GM12864 (cell line): Measurements from ENCODE around the gene B9D2.
"Not testable (repeated sequence)": the region's sequence is repeated elsewhere in the genome, so short reads cannot be mapped to it uniquely, and the experiment has no call there.

ENCODE experiments used
- DNase-seq: peaks from one replicate; pipeline ENCODE4 v3.0.0-alpha.2; 2011; ENCODE audit warnings: low read depth
- H3K4me3 ChIP-seq: 2 replicates; pipeline ENCODE4 v1.5.1; 2011; ENCODE audit warnings: mild to moderate bottlenecking, low read depth, low read length, control low read depth
- TF ChIP-seq, protein P1 (sequence below): IDR thresholded peaks from 2 replicates; pipeline ENCODE4 v1.5.1; 2011; ENCODE audit warnings: low read depth, mild to moderate bottlenecking, moderate library complexity, low read length, control low read depth, inconsistent platforms; ENCODE audit errors: missing control alignments

Gene B9D2

DNA sequence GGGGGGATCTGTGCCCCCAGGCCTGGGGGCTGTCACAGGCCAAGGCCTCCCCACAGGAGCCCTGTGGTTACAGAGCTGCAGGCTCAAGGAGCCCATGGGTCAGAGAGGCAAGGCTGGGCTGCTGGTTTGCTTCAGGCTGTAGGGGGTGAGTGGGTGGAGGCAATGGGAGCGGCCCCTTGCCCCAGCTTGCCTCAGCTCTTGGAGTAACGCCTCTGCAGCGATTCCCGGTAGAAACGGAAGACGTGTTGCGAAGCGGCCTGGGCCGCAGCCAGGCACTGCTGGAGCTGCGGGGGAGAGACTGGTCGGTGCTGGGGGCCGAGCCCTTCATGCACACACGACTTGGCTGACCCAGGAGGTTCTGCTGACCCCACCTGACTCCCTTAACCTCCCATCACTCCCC, 22.5 kb upstream of the B9D2 start:
- no peak for DNase-seq
- TF ChIP-seq, protein P1, sequence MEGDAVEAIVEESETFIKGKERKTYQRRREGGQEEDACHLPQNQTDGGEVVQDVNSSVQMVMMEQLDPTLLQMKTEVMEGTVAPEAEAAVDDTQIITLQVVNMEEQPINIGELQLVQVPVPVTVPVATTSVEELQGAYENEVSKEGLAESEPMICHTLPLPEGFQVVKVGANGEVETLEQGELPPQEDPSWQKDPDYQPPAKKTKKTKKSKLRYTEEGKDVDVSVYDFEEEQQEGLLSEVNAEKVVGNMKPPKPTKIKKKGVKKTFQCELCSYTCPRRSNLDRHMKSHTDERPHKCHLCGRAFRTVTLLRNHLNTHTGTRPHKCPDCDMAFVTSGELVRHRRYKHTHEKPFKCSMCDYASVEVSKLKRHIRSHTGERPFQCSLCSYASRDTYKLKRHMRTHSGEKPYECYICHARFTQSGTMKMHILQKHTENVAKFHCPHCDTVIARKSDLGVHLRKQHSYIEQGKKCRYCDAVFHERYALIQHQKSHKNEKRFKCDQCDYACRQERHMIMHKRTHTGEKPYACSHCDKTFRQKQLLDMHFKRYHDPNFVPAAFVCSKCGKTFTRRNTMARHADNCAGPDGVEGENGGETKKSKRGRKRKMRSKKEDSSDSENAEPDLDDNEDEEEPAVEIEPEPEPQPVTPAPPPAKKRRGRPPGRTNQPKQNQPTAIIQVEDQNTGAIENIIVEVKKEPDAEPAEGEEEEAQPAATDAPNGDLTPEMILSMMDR = no peak
- H3K4me3 ChIP-seq = no peak overlapping the region

DNA sequence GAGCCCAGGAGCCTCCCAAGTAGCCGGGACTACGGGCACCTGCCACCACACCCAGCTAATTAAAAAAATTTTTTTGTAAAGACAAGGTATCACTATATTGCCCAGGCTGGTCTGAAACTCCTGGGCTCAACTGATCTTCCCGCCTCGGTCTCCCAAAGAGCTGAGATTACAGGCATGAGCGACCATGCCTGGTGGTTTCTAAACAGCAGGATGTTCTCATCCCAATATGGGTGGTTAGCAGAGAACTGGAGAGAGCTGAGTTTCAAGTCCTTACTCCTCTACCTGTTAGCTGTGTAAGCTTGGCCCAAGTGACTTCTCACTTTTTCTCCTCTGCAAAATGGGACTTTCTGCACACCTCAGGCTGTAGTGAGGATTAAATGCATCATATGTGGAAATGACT, 20.4 kb upstream of the B9D2 start:
- no peak for DNase-seq
- no peak overlapping the region for H3K4me3 ChIP-seq
- TF ChIP-seq, protein P1 = no peak

DNA sequence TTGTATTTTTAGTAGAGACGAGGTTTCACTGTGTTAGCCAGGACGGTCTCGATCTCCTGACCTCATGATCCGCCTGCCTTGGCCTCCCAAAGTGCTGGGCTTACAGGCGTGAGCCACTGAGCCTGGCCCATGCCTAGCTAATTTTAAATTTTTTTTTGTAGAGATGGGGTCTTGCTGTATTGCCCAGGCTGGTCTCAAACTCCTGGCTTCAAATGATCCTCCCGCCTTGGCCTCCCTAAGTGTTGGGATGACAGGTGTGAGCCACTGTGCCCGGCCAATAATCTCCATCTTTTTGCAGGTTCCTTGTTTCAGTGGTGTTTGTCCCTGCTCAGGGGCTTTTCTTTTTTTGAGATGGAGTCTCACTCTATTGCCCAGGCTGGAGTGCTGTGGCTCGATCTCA, 17.6 kb upstream of the B9D2 start:
- DNase-seq, H3K4me3 ChIP-seq: not testable (repeated sequence)

DNA sequence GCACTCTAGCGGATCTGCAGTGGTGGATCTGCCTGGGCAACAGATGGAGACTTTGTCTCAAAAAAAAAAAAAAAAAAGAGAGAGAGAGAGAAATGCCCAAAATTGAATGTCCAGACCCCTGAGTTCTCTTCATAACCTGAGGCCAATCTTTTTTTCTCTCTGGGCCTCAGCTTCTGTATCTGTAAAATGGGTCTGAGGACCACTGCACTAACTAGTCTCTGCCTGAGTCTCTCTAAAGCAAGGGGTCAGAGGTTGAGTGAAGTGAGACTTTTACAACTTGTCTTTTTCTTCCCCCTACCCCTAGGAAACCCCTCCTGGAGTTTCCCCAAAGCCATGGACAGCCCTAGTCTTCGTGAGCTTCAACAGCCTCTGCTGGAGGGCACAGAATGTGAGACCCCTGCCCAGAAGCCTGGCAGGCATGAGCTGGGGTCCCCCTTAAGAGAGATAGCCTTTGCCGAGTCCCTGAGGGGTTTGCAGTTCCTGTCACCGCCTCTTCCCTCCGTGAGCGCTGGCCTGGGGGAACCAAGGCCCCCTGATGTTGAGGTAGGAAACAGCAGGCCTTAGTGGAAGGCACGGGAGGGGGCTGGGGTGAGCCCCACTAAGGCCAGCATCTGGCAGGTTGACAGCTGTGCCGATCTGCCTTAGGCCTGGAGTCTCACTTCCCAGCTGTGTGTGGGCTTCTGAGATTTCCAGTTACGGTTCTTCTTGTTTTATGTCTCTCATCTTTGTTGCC, 14.2 kb upstream of the B9D2 start:
- DNase-seq = no peak
- TF ChIP-seq, protein P1 = peak; percentile 77
- no peak overlapping the region for H3K4me3 ChIP-seq

DNA sequence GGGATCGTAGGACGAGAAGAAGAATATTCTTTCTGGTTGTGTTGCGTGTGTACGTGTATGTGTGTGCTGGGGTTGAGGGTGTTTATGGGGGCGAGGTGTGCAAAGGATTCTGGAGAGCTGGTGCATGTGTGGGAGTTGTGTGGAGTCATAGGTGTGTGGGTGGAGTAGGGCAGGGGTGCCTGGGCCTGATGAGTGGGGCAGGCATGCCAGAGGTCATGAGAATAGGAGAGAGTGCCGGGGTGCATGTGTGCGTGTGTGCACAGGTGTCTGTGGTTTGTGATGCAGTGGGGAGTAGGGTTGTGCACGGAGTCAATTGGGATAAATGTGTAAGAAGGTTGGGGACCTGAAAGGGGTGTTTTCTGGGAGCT, 13.0 kb upstream of the B9D2 start:
- TF ChIP-seq, protein P1 = no peak
- H3K4me3 ChIP-seq = peak overlapping the region; percentile 56; the same call in 1 of the 2 replicates
- DNase-seq = no peak

DNA sequence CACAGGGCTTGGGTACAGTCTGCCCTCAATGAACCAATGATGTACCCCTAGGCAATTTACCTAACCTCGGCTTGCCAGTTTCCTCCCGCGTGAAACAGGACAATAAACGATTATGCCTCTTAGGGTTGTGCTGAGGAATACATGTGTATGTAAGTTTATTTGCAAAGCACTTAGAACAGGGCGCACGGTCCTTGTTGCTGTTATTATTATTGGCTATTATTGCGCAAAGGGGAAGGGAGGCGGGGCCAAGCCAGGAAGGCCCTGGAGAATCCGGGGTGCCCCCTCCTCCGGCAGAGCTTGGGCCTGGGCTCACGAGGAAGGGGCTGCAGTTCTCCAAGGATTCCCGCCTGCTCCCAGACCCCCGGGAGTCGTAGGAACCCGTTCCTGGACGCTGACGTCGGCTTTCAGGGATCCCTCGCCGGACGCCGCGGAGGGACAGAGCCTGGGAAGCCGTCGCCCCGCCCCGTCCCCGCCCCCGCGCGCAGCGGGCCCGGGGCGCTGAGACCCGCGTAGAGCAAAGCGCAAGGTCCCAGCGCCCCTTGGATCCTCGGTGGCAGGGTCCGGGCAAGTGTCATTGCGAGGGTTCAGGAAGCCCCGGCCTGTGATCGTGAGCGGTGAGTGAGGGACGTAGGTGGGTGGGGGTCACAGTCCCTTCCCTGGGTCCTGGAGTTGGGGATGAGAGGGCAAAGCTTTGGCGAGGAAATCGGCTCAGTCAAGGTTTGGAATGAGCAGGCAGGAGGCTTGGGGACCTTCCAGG, 12.5 kb upstream of the B9D2 start, which contains the start of gene TMEM91:
Gene TMEM91 (plus strand): TSS at position 293 of the 757 bp plus-strand sequence. CDS start 1,777 bp downstream, outside the sequence.
- H3K4me3 ChIP-seq = peak within 1 kb of the TSS; percentile 56
- no peak for DNase-seq
- TF ChIP-seq, protein P1 = no peak

DNA sequence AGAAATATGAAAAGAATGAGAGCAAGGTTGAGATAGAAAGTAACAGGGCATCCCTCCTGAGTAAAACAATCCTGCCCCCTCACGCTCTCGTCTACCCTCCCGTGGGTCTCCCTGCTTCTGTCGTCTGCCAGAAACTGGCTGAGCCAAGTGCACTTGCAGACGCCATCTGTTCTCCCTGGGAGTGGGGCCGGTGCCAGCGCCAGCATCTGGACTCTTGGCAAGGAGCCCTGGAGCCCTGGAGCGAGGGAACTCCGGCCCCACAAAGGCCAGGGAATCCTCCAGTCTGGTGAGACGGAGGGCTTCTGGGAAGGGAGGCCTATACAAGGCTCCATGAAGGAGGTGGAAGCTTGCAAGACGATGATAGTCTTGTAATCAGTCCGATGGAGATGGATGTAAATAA, 10.0 kb upstream of the B9D2 start:
- H3K4me3 ChIP-seq = no peak overlapping the region
- TF ChIP-seq, protein P1 = no peak
- no peak for DNase-seq
